Transverse colon (tissue), 4 donors: ENCODE results near the gene CAPN9.

Experiments
- CTCF ChIP-seq, 5 experiments: fragments of 200-600 bp in 3 of 5; fragments of 450-650 bp in 2 of 5; sonication (generic) in 3 of 5; IDR thresholded peaks; 1 replicate in 2 of 5; 2 replicates in 3 of 5; pipeline ENCODE4 v1.5.1; 2016 to 2017; ENCODE audit warnings: antibody characterized with exemption in 5 of 5, inconsistent platforms in 3 of 5, mild to moderate bottlenecking in 2 of 5, moderate library complexity in 1 of 5
- EP300 ChIP-seq: sonication (generic); formaldehyde crosslinking; IDR thresholded peaks from one replicate; pipeline ENCODE4 v1.6.1; 2017; ENCODE audit warnings: antibody characterized with exemption, low read depth
- POLR2A ChIP-seq: fragments of 450-650 bp; IDR thresholded peaks from one replicate; pipeline ENCODE4 v1.6.1; 2016; ENCODE audit warnings: antibody characterized with exemption, mild to moderate bottlenecking, moderate library complexity
- POLR2AphosphoS5 ChIP-seq, 3 donors: sonication (generic); formaldehyde crosslinking; IDR thresholded peaks; one replicate each; pipeline ENCODE4 v1.6.1; 2016; ENCODE audit warnings: antibody characterized with exemption in 3 of 3

GRCh38 chr1:230807561-230808280 is 60.5 kb downstream of the CAPN9 start:
- no peak for TF ChIP-seq EP300
- TF ChIP-seq CTCF (IDR thresholded peaks at IDR 0.05) = no peak
- no peak for TF ChIP-seq POLR2AphosphoS5 (IDR thresholded peaks at IDR 0.05)
- no peak for TF ChIP-seq POLR2A
